ENCODE data around the gene PPIP5K2.

DNA sequence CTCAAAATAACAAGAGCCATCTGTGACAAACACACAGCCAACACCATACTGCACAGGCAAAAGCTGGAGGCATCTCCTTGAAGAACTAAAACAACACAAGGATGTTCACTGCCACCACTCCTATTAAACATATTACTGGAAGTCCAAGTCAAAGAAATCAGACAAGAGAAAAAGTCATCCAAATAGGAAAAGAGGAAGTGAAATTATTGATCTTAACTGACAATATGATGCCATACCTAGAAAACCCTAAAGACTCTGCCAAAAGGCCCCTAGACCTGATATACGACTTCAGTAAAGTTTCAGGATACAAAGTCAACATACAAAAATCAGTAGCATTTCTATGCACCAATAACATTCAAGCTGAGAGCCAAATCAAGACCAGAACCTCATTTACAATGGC lies 108.5 kb downstream of the PPIP5K2 start:
- TF ChIP-seq, protein P1, sequence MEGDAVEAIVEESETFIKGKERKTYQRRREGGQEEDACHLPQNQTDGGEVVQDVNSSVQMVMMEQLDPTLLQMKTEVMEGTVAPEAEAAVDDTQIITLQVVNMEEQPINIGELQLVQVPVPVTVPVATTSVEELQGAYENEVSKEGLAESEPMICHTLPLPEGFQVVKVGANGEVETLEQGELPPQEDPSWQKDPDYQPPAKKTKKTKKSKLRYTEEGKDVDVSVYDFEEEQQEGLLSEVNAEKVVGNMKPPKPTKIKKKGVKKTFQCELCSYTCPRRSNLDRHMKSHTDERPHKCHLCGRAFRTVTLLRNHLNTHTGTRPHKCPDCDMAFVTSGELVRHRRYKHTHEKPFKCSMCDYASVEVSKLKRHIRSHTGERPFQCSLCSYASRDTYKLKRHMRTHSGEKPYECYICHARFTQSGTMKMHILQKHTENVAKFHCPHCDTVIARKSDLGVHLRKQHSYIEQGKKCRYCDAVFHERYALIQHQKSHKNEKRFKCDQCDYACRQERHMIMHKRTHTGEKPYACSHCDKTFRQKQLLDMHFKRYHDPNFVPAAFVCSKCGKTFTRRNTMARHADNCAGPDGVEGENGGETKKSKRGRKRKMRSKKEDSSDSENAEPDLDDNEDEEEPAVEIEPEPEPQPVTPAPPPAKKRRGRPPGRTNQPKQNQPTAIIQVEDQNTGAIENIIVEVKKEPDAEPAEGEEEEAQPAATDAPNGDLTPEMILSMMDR (IDR thresholded peaks at IDR 0.05; ENCODE audit: insufficient read depth, low read depth, low read length) = no peak
- no peak for TF ChIP-seq EZH2 (IDR thresholded peaks at IDR 0.05; ENCODE audit: insufficient read depth, low read length)

Data from astrocyte (in vitro differentiated cells and primary cell).